GM12874 (cell line): Measurements from ENCODE around the gene CHSY3.

Source experiments
- CTCF ChIP-seq: IDR thresholded peaks from 2 replicates; pipeline ENCODE4 v1.5.1; 2011; ENCODE audit warnings: low read depth, mild to moderate bottlenecking, control low read depth, low read length, moderate library complexity; ENCODE audit not compliant: insufficient read depth

The CHSY3 gene

GRCh38 chr5:130000460-130000859, 96.2 kb downstream of the CHSY3 start:
- no peak for TF ChIP-seq CTCF

GRCh38 chr5:130002183-130002582, 97.9 kb downstream of the CHSY3 start:
- TF ChIP-seq CTCF: no peak

DNA sequence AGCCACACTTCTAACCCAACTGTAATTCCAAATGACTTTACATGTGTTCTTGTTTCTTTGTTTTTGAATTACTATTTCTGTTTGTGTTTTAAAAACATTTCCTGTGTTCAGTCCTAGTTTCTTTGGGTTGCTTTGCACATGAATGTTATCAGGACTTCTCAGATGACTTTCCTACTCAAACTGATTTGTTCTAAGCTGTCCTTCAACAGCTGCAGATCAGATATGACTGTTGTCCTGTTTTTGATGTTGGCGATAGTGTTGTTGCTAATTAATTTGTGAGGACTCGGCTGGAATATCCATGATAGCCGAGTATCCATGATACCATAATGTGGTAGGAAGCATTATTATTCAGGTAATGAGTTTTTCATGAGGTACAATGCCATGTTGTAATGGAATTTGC, 98.6 kb downstream of the CHSY3 start:
- TF ChIP-seq CTCF: no peak

GRCh38 chr5:130011986-130012385, 107.7 kb downstream of the CHSY3 start:
- TF ChIP-seq CTCF: no peak

DNA sequence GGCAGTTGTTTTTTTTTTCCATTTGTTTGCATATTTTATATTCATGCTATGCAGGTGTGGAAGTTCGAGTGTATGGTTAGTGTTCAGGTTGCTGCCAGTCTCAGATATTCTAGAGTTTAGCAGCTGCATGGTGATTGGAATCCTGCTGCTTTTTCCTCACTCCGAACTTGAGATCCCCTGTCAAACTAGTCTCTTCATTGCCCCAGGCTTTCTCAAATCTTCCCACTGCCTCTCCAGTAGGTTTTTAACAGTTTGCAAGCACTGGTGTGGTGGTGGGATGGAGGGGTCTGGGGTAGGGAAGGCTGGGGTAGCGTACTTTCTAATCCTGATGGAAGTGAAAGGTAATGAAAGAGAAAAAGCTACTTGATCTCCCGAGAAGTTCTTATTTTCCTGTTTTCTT, 112.9 kb downstream of the CHSY3 start:
- no peak for TF ChIP-seq CTCF

- no peak for TF ChIP-seq CTCF
These were observed 114.4 kb downstream of the CHSY3 start for GRCh38 chr5:130018641-130019040.

- no peak for TF ChIP-seq CTCF
These were observed 116.7 kb downstream of the CHSY3 start for GRCh38 chr5:130021000-130021399.

- TF ChIP-seq CTCF: no peak
These were observed 117.6 kb downstream of the CHSY3 start for GRCh38 chr5:130021876-130022275.
